Left colon (tissue), 2 donors: ENCODE data around the gene STARD7. TPM values are rescaled to one million over a fixed set of nuclear protein-coding genes. Genes with fewer than 3 reads are reported as not detected.
"Not testable (repeated sequence)": the region's sequence is repeated elsewhere in the genome, so short reads cannot be mapped to it uniquely, and the experiment has no call there.

Experiments used
- ATAC-seq: fragments of 200-7000 bp; cut with Tn5 transposase; one replicate; pipeline ENCODE4 v1.9.1; 2020; ENCODE audit warnings: mild to moderate bottlenecking, moderate library complexity
- DNase-seq, 2 donors: peaks; one replicate each; pipeline ENCODE4 v3.0.0-alpha.2; 2020
- intact Hi-C, 2 donors: fragments of 100-400 bp; cut with DNase I in 1 of 2; cut with micrococcal nuclease in 1 of 2; formaldehyde crosslinking; loops; one replicate each; pipeline versions ENCODE4 v1.11.2 to v1.14.0; 2022; cut with DNase I, micrococcal nuclease
- total RNA-seq, 2 donors: library from RNA; stranded (reverse); fragmentation: NEBNext Ultra II Directional; extraction: Animal tissue kit (Norgen Biotek cat#: 25700); gene quantifications; one replicate each; pipeline ENCODE4 v1.2.1, GENCODE V29; 2021
- donor health status: DM: no; HTN: no; CAD: no.
- donor health status: DM: yes; HTN: yes; CAD: no.

Gene STARD7
- total RNA-seq, 2 donors from 2014 or later = 125 to 127 TPM

GRCh38 chr2:96175951-96176350, 32.7 kb downstream of the STARD7 start:
- intact Hi-C loops = no loop called here
- DNase-seq (no peak), ATAC-seq (no peak)

GRCh38 chr2:96174251-96175144, 34.1 kb downstream of the STARD7 start:
- peak; percentile 98 for ATAC-seq
- intact Hi-C loops = no loop called here
- DNase-seq = peak; percentile 64 to 88

- intact Hi-C loops = no loop called here
- ATAC-seq = no peak
- no peak for DNase-seq
These were observed 36.8 kb downstream of the STARD7 start for GRCh38 chr2:96171831-96172230.

GRCh38 chr2:96170626-96171025, 38.0 kb downstream of the STARD7 start:
- intact Hi-C loops = no loop called here
- DNase-seq (no peak), ATAC-seq (no peak)

GRCh38 chr2:96169868-96170507, 38.6 kb downstream of the STARD7 start:
- ATAC-seq = no peak
- intact Hi-C loops = no loop called here
- no peak for DNase-seq

GRCh38 chr2:96167407-96168013, 41.1 kb downstream of the STARD7 start:
- no peak for DNase-seq
- intact Hi-C loops = no loop called here
- ATAC-seq = no peak

- intact Hi-C loops = no loop called here
- DNase-seq = peak in 1 of 2 donors; percentile 27
- peak; percentile 23 for ATAC-seq
These were observed 44.0 kb downstream of the STARD7 start for GRCh38 chr2:96164459-96165184.

- intact Hi-C loops = no loop called here
- ATAC-seq (peak; percentile 20), DNase-seq (no peak)
These were observed 44.7 kb downstream of the STARD7 start for GRCh38 chr2:96163768-96164429.

- intact Hi-C loops = no loop called here
- DNase-seq (no peak), ATAC-seq (no peak)
These were observed 45.2 kb downstream of the STARD7 start for GRCh38 chr2:96163415-96163767.

- ATAC-seq = peak; percentile 86
- intact Hi-C loops = no loop called here
- DNase-seq = no peak
These were observed 46.7 kb downstream of the STARD7 start for GRCh38 chr2:96161898-96162297.

- intact Hi-C loops, ATAC-seq, DNase-seq: not testable (repeated sequence)
These were observed 48.3 kb downstream of the STARD7 start for GRCh38 chr2:96160366-96160765.

- intact Hi-C loops = no loop called here
- DNase-seq (no peak), ATAC-seq (no peak)
These were observed 49.4 kb downstream of the STARD7 start for GRCh38 chr2:96159084-96159830.

GRCh38 chr2:96158554-96158940, 50.1 kb downstream of the STARD7 start:
- intact Hi-C loops = no loop called here
- ATAC-seq = no peak
- DNase-seq = no peak

- DNase-seq = peak in 1 of 2 donors; percentile 24
- intact Hi-C loops = no loop called here
- no peak for ATAC-seq
These were observed 50.7 kb downstream of the STARD7 start for GRCh38 chr2:96157649-96158553.

- ATAC-seq (no peak), DNase-seq (no peak)
- intact Hi-C loops = no loop called here
These were observed 51.5 kb downstream of the STARD7 start for GRCh38 chr2:96156926-96157648.

GRCh38 chr2:96156011-96156820, 52.4 kb downstream of the STARD7 start:
- no peak for ATAC-seq
- no peak for DNase-seq
- intact Hi-C loops = no loop called here
